SK-N-SH treated with all-trans-retinoic acid at 6 μM for 48 hours (cell line): ENCODE data around the gene DMD.

ENCODE experiments used
- ATAC-seq: fragments of 200-7000 bp; cut with Tn5 transposase; 3 replicates; pipeline ENCODE4 v1.9.1; 2020; ENCODE audit warnings: mild to moderate bottlenecking, moderate library complexity
- ARNTL ChIP-seq: fragments of 450-650 bp; formaldehyde crosslinking; IDR thresholded peaks from 2 replicates; pipeline ENCODE4 v1.5.0; 2020; ENCODE audit warnings: low read depth, mild to moderate bottlenecking, moderate library complexity, borderline replicate concordance
- BACH2 ChIP-seq: fragments of 250-450 bp; sonication (Bioruptor Pico); IDR thresholded peaks from 2 replicates; pipeline ENCODE4 v1.9.0; 2021; ENCODE audit warnings: mild to moderate bottlenecking, borderline replicate concordance
- CREB5 ChIP-seq: fragments of 250-450 bp; sonication (Bioruptor Pico); IDR thresholded peaks from 2 replicates; pipeline ENCODE4 v1.5.1; 2020; ENCODE audit warnings: low read depth, mild to moderate bottlenecking, moderate library complexity
- CSDC2 ChIP-seq: fragments of 250-450 bp; sonication (Bioruptor Pico); IDR thresholded peaks from 2 replicates; pipeline ENCODE4 v1.5.0; 2020; ENCODE audit warnings: mild to moderate bottlenecking, moderate library complexity
- ESRRG ChIP-seq: fragments of 250-450 bp; sonication (Bioruptor Pico); IDR thresholded peaks from 2 replicates; pipeline ENCODE4 v1.6.1; 2021; ENCODE audit warnings: mild to moderate bottlenecking
- GLIS3 ChIP-seq: fragments of 250-450 bp; sonication (Bioruptor Pico); IDR thresholded peaks from 2 replicates; pipeline ENCODE4 v1.5.0; 2020; ENCODE audit warnings: mild to moderate bottlenecking, moderate library complexity
- ISL1 ChIP-seq: fragments of 250-450 bp; sonication (Bioruptor Pico); IDR thresholded peaks from 2 replicates; pipeline ENCODE4 v2.1.2; 2022; ENCODE audit warnings: mild to moderate bottlenecking, moderate library complexity
- OSR1 ChIP-seq: fragments of 250-450 bp; sonication (Bioruptor Pico); IDR thresholded peaks from 2 replicates; pipeline ENCODE4 v1.8.0; 2022; ENCODE audit warnings: moderate library complexity, mild to moderate bottlenecking, inconsistent platforms
- PATZ1 ChIP-seq: fragments of 250-450 bp; sonication (Bioruptor Pico); IDR thresholded peaks from 2 replicates; pipeline ENCODE4 v1.8.0; 2020; ENCODE audit warnings: mild to moderate bottlenecking, moderate library complexity, borderline replicate concordance
- POU6F1 ChIP-seq: fragments of 250-450 bp; sonication (Bioruptor Pico); IDR thresholded peaks from 2 replicates; pipeline ENCODE4 v1.8.0; 2021; ENCODE audit warnings: low read depth, mild to moderate bottlenecking, moderate library complexity, borderline replicate concordance
- PPARA ChIP-seq: fragments of 250-450 bp; sonication (Bioruptor Pico); IDR thresholded peaks from 2 replicates; pipeline ENCODE4 v1.5.0; 2020; ENCODE audit warnings: mild to moderate bottlenecking, borderline replicate concordance
- RARB ChIP-seq: fragments of 250-450 bp; sonication (Bioruptor Pico); IDR thresholded peaks from 2 replicates; pipeline ENCODE4 v1.8.0; 2021; ENCODE audit warnings: mild to moderate bottlenecking, moderate library complexity
- SNAI2 ChIP-seq: fragments of 250-450 bp; sonication (Bioruptor Pico); IDR thresholded peaks from 2 replicates; pipeline ENCODE4 v1.5.0; 2020; ENCODE audit warnings: mild to moderate bottlenecking, moderate library complexity
- TCF4 ChIP-seq: fragments of 250-450 bp; sonication (Bioruptor Pico); IDR thresholded peaks from 2 replicates; pipeline ENCODE4 v1.8.0; 2021; ENCODE audit warnings: mild to moderate bottlenecking, moderate library complexity, borderline replicate concordance
- TOX ChIP-seq: fragments of 250-450 bp; sonication (Bioruptor Pico); IDR thresholded peaks from 2 replicates; pipeline ENCODE4 v1.8.0; 2021; ENCODE audit warnings: mild to moderate bottlenecking, moderate library complexity, borderline replicate concordance
- TSHZ2 ChIP-seq: fragments of 250-450 bp; sonication (Bioruptor Pico); IDR thresholded peaks from 2 replicates; pipeline ENCODE4 v1.5.0; 2020; ENCODE audit warnings: mild to moderate bottlenecking, moderate library complexity
- ZC3H10 ChIP-seq: fragments of 250-450 bp; sonication (Bioruptor Pico); IDR thresholded peaks from 2 replicates; pipeline ENCODE4 v1.5.1; 2021; ENCODE audit warnings: mild to moderate bottlenecking, moderate library complexity
- ZFP3 ChIP-seq: fragments of 250-450 bp; sonication (Bioruptor Pico); IDR thresholded peaks from 2 replicates; pipeline ENCODE4 v1.5.0; 2020; ENCODE audit warnings: mild to moderate bottlenecking, moderate library complexity
- ZFP30 ChIP-seq: fragments of 450-650 bp; formaldehyde crosslinking; IDR thresholded peaks from 2 replicates; pipeline ENCODE4 v1.5.0; 2022; ENCODE audit warnings: mild to moderate bottlenecking, moderate library complexity
- ZNF70 ChIP-seq: fragments of 450-650 bp; formaldehyde crosslinking; IDR thresholded peaks from 2 replicates; pipeline ENCODE4 v1.5.0; 2020; ENCODE audit warnings: mild to moderate bottlenecking, moderate library complexity
- ZNF8 ChIP-seq: fragments of 450-650 bp; formaldehyde crosslinking; IDR thresholded peaks from 2 replicates; pipeline ENCODE4 v1.5.0; 2020; ENCODE audit warnings: mild to moderate bottlenecking, moderate library complexity
- TF ChIP-seq, protein P1 (sequence below): fragments of 250-450 bp; sonication (Bioruptor Pico); IDR thresholded peaks from 2 replicates; pipeline ENCODE4 v1.5.1; 2021; ENCODE audit warnings: mild to moderate bottlenecking, moderate library complexity

The DMD gene

DNA sequence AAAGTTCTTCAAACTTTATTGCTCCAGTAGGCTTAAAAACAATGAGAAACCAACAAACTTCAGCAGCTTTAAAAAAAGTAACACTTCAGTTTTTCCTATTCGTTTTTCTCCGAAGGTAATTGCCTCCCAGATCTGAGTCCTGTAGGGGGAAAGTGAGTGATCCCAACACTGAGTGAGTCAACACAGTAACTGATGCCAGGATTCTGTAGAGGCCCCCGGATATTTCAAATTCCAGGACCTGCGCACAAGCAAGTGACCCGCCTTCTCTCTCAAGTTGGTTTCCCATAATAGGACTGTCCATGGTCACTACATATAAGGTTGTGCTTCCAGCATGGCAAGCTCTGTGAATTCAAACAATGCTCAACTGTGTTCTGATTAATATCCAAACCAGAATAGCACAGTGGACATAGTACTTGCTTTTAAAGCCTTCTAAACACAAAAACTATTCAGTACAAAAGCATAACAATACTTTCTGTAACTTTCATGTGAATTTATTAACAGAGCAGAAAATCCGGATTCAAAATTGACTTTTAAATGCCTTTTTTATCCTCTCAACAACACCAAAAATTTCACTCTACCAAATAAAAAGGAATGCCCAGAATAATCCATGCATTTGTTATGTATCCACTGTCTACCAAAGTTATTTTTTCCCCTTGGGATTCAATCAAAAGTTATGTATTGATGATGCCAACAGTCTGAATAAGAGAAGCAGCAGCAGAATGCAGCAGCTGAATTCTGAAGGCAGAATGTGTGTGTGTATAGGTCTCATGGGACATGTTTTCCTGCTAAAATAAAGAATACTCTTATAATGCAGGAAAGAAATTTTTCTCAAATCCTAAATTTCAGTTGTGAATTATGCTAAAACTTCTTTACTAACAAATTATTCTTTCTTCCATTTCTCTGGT is at the start of gene DMD:
Gene DMD (minus strand): TSS at position 194 of the 905 bp plus-strand sequence. CDS start 237 bp downstream, outside the sequence.
- TF ChIP-seq CREB5 (CRISPR knock-in tag) (no peak), ZFP3 (CRISPR knock-in tag) (no peak), OSR1 (CRISPR knock-in tag) (no peak), ZNF70 (CRISPR knock-in tag) (no peak), ARNTL (CRISPR knock-in tag) (no peak), ESRRG (CRISPR knock-in tag) (no peak), POU6F1 (CRISPR knock-in tag) (no peak), TSHZ2 (no peak), TCF4 (CRISPR knock-in tag) (no peak), RARB (CRISPR knock-in tag) (no peak), ISL1 (CRISPR knock-in tag) (no peak), BACH2 (no peak), ZNF8 (CRISPR knock-in tag) (no peak), ZFP30 (CRISPR knock-in tag) (no peak)
- TF ChIP-seq, protein P1, sequence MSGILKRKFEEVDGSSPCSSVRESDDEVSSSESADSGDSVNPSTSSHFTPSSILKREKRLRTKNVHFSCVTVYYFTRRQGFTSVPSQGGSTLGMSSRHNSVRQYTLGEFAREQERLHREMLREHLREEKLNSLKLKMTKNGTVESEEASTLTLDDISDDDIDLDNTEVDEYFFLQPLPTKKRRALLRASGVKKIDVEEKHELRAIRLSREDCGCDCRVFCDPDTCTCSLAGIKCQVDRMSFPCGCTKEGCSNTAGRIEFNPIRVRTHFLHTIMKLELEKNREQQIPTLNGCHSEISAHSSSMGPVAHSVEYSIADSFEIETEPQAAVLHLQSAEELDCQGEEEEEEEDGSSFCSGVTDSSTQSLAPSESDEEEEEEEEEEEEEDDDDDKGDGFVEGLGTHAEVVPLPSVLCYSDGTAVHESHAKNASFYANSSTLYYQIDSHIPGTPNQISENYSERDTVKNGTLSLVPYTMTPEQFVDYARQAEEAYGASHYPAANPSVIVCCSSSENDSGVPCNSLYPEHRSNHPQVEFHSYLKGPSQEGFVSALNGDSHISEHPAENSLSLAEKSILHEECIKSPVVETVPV (CRISPR knock-in tag): no peak
- no peak for ATAC-seq

DNA sequence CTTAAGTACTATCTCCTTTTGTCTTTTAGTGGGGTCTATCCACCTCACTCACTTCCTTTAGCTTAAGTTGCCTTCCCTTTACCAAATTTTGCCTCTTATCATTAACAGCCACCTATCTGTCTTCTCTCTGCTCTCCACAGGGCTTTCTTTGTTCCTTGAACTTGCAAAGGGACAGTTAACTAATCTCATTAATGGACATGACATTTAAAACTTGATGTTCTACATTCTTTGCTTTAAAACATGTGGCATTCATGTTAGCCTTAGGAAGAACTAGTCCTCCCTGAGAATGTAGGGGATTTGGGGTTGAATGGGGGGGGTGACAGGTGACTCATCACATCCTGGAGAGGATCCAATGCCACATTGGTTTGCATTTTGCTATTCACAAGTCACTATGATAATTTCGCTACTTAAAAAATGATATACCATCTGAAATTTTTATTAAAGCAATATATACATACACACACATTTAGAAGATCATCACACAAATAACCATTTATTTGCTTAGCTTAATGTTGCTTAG is 41.0 kb upstream of the DMD start:
- no peak for ATAC-seq
- TF ChIP-seq ZFP30 (CRISPR knock-in tag) (no peak), PPARA (CRISPR knock-in tag) (no peak), PATZ1 (no peak), ZNF8 (CRISPR knock-in tag) (no peak), BACH2 (no peak), CSDC2 (no peak), ISL1 (CRISPR knock-in tag) (no peak), RARB (CRISPR knock-in tag) (no peak), SNAI2 (CRISPR knock-in tag) (no peak), TSHZ2 (no peak), TOX (CRISPR knock-in tag) (no peak), ZC3H10 (CRISPR knock-in tag) (no peak), CREB5 (CRISPR knock-in tag) (no peak), ZNF70 (CRISPR knock-in tag) (no peak), ARNTL (CRISPR knock-in tag) (no peak), TCF4 (CRISPR knock-in tag) (no peak), GLIS3 (no peak), OSR1 (CRISPR knock-in tag) (no peak)
- TF ChIP-seq, protein P1 (CRISPR knock-in tag): no peak
